GM19035 (cell line): ENCODE data around the gene PLPPR1.

Experiments used
- ATAC-seq: cut with Tn5 transposase; IDR thresholded peaks from one replicate; pipeline ENCODE4 v1.9.1; 2021; ENCODE audit not compliant: unreplicated experiment

The PLPPR1 gene

DNA sequence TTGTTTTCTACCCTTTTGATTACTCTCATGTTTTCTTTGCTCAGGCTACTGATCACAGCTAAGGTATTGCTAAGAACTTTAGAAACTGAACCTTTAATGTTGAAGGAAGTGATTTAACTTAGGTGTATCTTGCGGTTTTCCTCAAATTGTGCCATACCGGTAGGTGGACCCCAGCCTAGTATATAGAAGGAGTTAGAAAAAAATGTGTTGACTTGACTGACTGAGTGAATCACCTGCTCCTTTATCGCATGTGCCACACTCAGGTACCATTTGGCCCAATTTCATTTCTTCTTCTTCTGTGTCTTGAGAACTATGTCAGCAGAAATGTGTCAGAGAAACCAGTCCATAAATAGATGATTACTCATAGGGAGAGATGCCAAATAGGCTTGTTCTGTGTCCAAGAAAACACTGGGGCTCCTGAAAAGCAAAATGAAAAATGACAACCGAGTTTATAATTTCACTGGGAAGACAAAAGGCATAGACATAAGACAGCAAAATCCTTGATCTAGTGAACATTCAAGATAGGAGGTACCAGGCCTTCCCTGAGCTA is 19.4 kb downstream of the PLPPR1 start:
- no peak for ATAC-seq

GRCh38 chr9:101050650-101051049 is 22.1 kb downstream of the PLPPR1 start:
- no peak for ATAC-seq

- no peak for ATAC-seq
Observed at GRCh38 chr9:101054657-101055056, 26.1 kb downstream of the PLPPR1 start.

GRCh38 chr9:101055516-101055915 is 27.0 kb downstream of the PLPPR1 start:
- no peak for ATAC-seq

DNA sequence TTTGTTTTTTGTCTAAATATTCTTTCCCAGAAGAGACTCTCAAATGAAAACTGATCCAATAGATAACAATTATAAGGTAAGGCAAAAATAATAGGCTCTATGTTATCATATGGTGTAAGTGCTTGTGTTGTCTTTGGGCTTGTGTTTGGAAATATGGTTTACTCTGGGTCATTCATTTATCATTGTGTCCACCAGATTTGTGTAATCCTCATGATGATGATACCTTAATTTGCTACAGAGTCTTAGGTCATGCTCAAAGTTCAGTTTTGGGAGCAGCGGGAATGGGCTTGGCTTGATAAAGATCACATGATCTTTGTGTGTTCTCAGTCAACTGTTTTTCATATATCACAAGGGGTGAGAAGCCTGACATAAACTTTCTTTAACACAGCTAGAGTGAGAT is 34.2 kb downstream of the PLPPR1 start:
- ATAC-seq: no peak

DNA sequence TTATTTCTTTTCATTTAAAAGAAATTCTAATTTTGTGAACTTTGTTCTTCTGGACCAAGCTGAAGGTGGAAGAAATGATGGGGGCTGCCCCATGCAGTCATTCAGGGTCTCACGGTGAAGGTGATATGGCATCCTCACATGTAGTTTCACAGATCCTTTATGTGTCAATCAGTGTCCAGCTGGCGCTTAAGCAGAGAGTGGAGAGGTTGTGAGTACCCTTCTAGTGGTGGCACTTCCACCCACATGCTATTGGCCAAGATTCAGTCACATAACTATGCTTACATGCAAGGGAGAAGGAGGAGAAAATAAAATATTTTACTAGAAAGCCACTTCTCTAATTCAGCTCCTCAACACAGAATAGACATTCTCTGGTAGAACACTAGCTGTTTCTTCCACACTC is 34.7 kb downstream of the PLPPR1 start:
- no peak for ATAC-seq

GRCh38 chr9:101064206-101064605 is 35.7 kb downstream of the PLPPR1 start:
- ATAC-seq: no peak

GRCh38 chr9:101065930-101066329 is 37.4 kb downstream of the PLPPR1 start:
- ATAC-seq: no peak

- ATAC-seq: no peak
Observed at GRCh38 chr9:101068696-101069095, 40.2 kb downstream of the PLPPR1 start.

DNA sequence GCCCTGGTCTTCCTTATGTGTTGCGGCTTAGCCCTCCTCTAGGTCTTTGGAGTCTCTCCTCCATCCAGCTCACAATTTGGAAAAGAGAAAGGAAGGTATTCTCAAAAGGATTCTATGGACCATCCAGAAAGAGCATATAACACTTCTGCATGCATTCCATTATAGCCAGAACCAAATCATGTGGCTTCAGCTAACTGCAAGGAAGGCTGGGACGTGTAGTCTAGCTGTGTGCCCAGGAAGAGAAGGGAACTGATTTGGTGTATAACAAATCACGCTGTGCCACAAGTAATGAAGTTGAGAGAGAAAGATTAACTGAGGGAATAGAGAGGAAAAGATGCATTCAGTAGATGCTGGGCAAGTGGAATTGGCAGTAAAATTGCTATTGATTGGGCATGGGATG is 43.7 kb downstream of the PLPPR1 start:
- ATAC-seq: no peak

DNA sequence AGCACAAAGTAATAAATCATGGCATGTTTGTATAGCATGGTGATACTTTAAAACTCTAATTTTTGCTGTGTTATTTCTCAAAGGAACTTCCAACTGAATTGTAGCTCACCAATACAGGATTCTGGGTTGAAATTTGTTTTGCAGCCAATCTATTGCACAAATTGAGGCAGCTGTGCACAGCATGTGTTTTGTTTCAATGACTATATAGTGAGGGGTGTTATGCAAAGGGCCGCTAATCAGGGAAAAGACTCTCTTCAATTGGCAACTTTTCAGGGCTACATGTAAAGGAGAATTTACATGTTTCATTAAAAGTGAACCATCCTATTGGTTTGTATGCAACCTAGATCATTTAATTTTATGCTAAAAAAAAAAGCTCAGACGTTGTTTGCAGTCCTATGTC is 44.6 kb downstream of the PLPPR1 start:
- no peak for ATAC-seq

DNA sequence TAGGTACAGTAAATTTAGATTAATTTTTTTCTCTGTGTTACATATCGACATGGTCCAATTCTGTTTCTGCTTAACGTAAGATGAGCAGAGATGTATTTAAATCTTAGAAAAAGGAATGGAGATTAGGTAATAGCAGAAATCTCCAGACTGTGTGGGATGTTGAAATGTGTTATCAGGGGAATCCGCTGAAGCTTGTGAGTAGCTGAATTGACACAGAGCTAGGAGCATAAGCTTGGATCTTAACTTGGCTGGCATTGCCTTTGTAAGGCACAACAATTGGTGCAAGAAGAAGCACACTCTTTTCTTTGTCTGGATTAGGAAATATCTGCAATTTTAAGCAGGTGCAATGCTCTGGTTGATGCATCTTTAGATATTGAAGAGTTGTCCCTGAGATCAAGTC is 53.1 kb downstream of the PLPPR1 start:
- ATAC-seq: no peak

DNA sequence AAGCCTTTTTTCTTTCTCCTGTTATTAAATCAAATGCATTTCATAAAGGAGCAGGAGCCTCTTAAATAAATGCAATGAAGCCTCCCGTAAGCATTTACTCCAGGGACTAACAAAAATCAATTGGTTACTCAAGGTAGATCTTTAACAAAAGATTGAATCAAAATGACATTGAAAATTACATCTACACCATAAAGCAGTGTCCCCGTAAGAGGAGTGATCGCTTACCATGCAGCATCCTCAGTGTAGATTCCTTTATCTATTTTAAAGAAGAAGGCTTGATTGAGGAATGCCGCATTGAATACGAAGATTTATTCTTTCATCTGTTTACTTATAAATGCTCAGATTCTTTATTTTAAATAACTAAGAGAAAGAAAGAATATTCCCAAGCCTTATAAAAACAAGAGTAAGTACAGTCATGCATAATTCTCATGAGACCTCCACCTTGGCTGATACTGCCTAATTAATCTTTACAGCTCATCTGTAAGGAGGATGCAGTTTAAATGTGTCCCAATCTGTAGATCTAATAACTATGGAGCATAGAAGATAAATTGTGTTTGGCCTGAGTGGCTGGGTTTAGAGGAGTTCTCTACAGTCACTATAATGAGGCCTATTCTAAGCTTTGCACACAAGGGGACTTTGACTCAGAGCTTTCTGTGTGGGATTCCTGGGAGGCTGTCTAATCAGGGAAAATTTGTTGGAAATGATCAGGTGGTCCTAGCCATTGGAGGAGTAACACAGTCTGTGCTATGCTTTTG is 55.1 kb downstream of the PLPPR1 start:
- no peak for ATAC-seq

- no peak for ATAC-seq
Observed at GRCh38 chr9:101087426-101087825, 58.9 kb downstream of the PLPPR1 start.

DNA sequence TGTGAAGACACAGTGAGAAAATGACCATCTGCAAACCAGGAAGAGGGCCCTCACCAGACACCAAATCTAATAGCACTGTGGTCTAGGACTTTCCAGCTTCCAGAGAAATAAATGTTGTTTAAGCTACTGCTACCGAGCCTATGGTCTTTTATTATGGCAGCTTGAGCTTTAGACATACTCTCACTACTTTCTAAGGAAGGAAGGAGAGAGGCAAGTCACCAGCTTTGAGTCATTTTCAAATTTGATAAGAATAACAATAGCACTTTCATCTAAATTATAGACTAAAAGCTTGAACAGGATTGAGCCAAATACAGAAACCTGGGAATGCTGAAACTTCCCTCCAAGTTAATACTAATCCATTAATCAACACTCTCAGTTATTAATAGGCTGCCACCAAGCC is 64.4 kb downstream of the PLPPR1 start:
- ATAC-seq: no peak

DNA sequence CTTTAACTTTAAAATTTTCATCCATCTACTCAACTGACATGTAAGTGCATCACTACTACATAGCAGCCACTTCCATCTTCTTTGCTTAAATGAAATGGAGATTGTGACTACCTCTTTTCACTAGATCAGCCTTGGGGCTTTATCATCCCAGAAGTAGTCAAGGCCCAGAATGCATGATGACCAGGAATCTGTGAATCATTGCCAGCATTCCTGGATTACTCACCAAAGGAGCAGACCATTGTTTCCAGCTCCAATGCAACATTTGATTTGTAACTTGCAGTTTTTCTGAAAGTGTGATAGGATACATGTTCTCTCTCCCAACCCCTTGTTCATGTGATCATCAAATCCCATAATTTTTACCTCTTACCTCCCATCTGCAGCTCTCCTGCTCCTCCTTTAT is 65.1 kb downstream of the PLPPR1 start:
- no peak for ATAC-seq

DNA sequence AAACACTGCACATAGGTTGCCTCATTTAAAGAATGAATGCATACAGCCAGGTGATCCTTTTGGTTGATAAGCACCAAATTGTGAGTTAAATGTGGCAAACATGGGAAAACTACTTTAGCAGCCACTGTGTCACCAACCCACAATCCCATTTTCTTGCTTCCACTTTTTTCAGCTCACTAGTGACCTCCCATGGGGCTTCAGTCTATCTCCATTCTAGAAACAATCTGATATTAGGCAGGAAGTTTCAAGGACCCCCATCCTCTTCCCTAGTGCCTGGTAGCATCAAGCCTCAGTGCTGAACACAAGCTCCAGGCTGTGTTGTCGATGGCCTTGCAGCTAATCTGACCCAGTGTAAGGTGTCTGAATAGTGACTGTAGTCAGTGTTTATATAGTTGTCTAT is 66.2 kb downstream of the PLPPR1 start:
- no peak for ATAC-seq

DNA sequence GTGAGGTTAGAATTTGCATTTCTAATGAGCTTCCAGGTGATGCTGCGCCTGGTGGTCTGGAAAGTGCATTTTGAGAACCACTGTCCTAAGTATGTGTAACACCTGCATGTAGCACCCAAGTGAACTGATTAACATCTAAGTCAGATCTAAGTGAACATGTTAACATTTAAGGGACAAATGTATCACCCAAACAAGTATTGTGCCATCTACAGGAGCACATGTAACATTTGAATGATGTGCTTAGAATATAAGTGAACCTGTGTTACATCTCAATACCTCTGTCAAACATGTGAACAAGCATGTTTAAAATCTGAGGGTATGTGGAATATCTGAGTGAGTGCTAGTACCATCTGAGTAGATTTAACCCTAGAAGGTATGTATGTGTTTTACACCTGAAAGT is 68.7 kb downstream of the PLPPR1 start:
- ATAC-seq: no peak

GRCh38 chr9:101098392-101098791 is 69.9 kb downstream of the PLPPR1 start:
- no peak for ATAC-seq

- ATAC-seq: no peak
Observed at GRCh38 chr9:101114317-101114716, 85.8 kb downstream of the PLPPR1 start.

GRCh38 chr9:101115102-101115501 is 86.6 kb downstream of the PLPPR1 start:
- no peak for ATAC-seq

- ATAC-seq: no peak
Observed at GRCh38 chr9:101117161-101117560, 88.6 kb downstream of the PLPPR1 start.

- ATAC-seq: peak; percentile 87
Observed at GRCh38 chr9:101119206-101119819, 90.8 kb downstream of the PLPPR1 start.
